Left cardiac atrium (tissue), 4 donors: ENCODE data around the gene WFDC6. TPM values are rescaled to one million over a fixed set of nuclear protein-coding genes. Genes with fewer than 3 reads are reported as not detected.
A peak's percentile ranks its signal among the peaks of the same experiment; 100 is the strongest.
"Not testable (repeated sequence)": the region's sequence is repeated elsewhere in the genome, so short reads cannot be mapped to it uniquely, and the experiment has no call there.

ENCODE experiments used
- ATAC-seq, 2 donors: fragments of 200-7000 bp; cut with Tn5 transposase; one replicate each; pipeline ENCODE4 v1.9.1; 2020; ENCODE audit warnings: mild to moderate bottlenecking in 2 of 2, moderate library complexity in 2 of 2
- DNase-seq: peaks from one replicate; pipeline ENCODE4 v3.0.0-alpha.2; 2020
- intact Hi-C, 2 donors: fragments of 100-400 bp; cut with DNase I; formaldehyde crosslinking; loops; one replicate each; pipeline versions ENCODE4 v1.14.1 to v1.15.1; 2022 to 2023
- long read RNA-seq: library from polyadenylated mRNA; unstranded; transcript quantifications from one replicate; pipeline ENCODE4 v2.0.0, GENCODE V29; 2021
- total RNA-seq, 2 donors: library from RNA; stranded (reverse); fragmentation: NEBNext Ultra II Directional; extraction: Animal tissue kit (Norgen Biotek cat#: 25700); gene quantifications; one replicate each; pipeline ENCODE4 v1.2.1, GENCODE V29; 2021
- donor health status: DM: no; HTN: yes; CAD: no.
- donor health status: DM: no; HTN: yes; CAD: no; lungs with severe emphysema.
- donor health status: DM: yes; HTN: yes; CAD: no.
- donor health status: Dilated cardiomyopathy.

WFDC6 gene
- not detected for total RNA-seq
- long read RNA-seq = 0 reads

GRCh38 chr20:45539382-45539781 lies at the start of gene WFDC6:
TSS of gene WFDC6 (minus strand) at chr20:45539482. CDS start at chr20:45539407, 75 bp downstream.
- intact Hi-C loops = no loop called here
- DNase-seq (no peak), ATAC-seq (no peak)

- intact Hi-C loops = no loop called here
- DNase-seq = no peak
- ATAC-seq = no peak
Measured at GRCh38 chr20:45588800-45589199, 49.5 kb upstream of the WFDC6 start.

GRCh38 chr20:45585986-45586385 lies 46.7 kb upstream of the WFDC6 start:
- ATAC-seq, intact Hi-C loops, DNase-seq: not testable (repeated sequence)

GRCh38 chr20:45584294-45584693 lies 45.0 kb upstream of the WFDC6 start:
- ATAC-seq, DNase-seq, intact Hi-C loops: not testable (repeated sequence)

GRCh38 chr20:45583502-45583901 lies 44.2 kb upstream of the WFDC6 start:
- DNase-seq = no peak
- ATAC-seq = no peak
- intact Hi-C loops = no loop called here

- intact Hi-C loops = no loop called here
Measured at GRCh38 chr20:45581702-45582101, 42.4 kb upstream of the WFDC6 start.

GRCh38 chr20:45579184-45579583 lies 39.9 kb upstream of the WFDC6 start, which contains the start of gene WFDC8:
TSS of gene WFDC8 (minus strand) at chr20:45579284. CDS start at chr20:45579247, 37 bp downstream.
- no peak for DNase-seq
- intact Hi-C loops = no loop called here
- no peak for ATAC-seq

More at GRCh38 chr20:45581702-45582101, 42.4 kb upstream of the WFDC6 start:
- peak in 1 of 2 donors; percentile 77 for ATAC-seq
- no peak for DNase-seq

GRCh38 chr20:45578231-45578630 lies 38.9 kb upstream of the WFDC6 start:
- intact Hi-C loops = no loop called here
- no peak for ATAC-seq
- no peak for DNase-seq

- ATAC-seq = no peak
- intact Hi-C loops = no loop called here
- no peak for DNase-seq
Measured at GRCh38 chr20:45576995-45577394, 37.7 kb upstream of the WFDC6 start.

- ATAC-seq (no peak), DNase-seq (no peak)
- intact Hi-C loops = no loop called here
Measured at GRCh38 chr20:45575931-45576330, 36.6 kb upstream of the WFDC6 start.

GRCh38 chr20:45569650-45570049 lies 30.4 kb upstream of the WFDC6 start:
- ATAC-seq, intact Hi-C loops, DNase-seq: not testable (repeated sequence)

GRCh38 chr20:45564760-45565276 lies 25.5 kb upstream of the WFDC6 start:
- ATAC-seq (no peak), DNase-seq (no peak)
- intact Hi-C loops = no loop called here

GRCh38 chr20:45555198-45555597 lies 15.9 kb upstream of the WFDC6 start:
- DNase-seq (no peak), ATAC-seq (no peak)
- intact Hi-C loops = no loop called here

GRCh38 chr20:45552456-45552855 lies 13.2 kb upstream of the WFDC6 start:
- intact Hi-C loops = no loop called here
- DNase-seq (no peak), ATAC-seq (no peak)

GRCh38 chr20:45550765-45551164 lies 11.5 kb upstream of the WFDC6 start:
- intact Hi-C loops = no loop called here
- ATAC-seq (no peak), DNase-seq (no peak)

- ATAC-seq (no peak), DNase-seq (no peak)
- intact Hi-C loops = loop anchor here in 1 of 2 donors (5.0 kb wide), 1 partner anchor 224 kb away; no protein-coding TSS in a partner anchor
Measured at GRCh38 chr20:45548410-45548809, 9.1 kb upstream of the WFDC6 start.

GRCh38 chr20:45547206-45547770 lies 8.0 kb upstream of the WFDC6 start, which contains the start of gene EPPIN:
TSS of gene EPPIN (minus strand) at chr20:45547401. CDS start at chr20:45547357, 44 bp downstream.
- ATAC-seq = no peak
- no peak for DNase-seq
- intact Hi-C loops = loop anchor here in 1 of 2 donors (5.0 kb wide), 1 partner anchor 225 kb away; no protein-coding TSS in a partner anchor

GRCh38 chr20:45545754-45546453 lies 6.6 kb upstream of the WFDC6 start:
- ATAC-seq = peak in 1 of 2 donors; percentile 63
- intact Hi-C loops = loop anchor here in 1 of 2 donors (5.0 kb wide), 1 partner anchor 226 kb away; no protein-coding TSS in a partner anchor
- DNase-seq = no peak

GRCh38 chr20:45545351-45545750 lies 6.1 kb upstream of the WFDC6 start:
- intact Hi-C loops = loop anchor here in 1 of 2 donors (5.0 kb wide), 1 partner anchor 227 kb away; no protein-coding TSS in a partner anchor
- ATAC-seq (no peak), DNase-seq (no peak)

- ATAC-seq (no peak), DNase-seq (no peak)
- intact Hi-C loops = no loop called here
Measured at GRCh38 chr20:45538209-45538799, 978 bp downstream of the WFDC6 start.
